SK-N-MC (cell line): ENCODE measurements around the gene SIL1.

Source experiments
- EZH2 ChIP-seq: fragments of 200-600 bp; sonication (generic); IDR thresholded peaks from one replicate; pipeline ENCODE4 v1.6.1; 2017; ENCODE audit warnings: antibody characterized with exemption
- POLR2AphosphoS5 ChIP-seq: IDR thresholded peaks from 2 replicates; pipeline ENCODE4 v1.6.1; 2012; ENCODE audit warnings: mild to moderate bottlenecking, low read depth, low read length, borderline replicate concordance

- TF ChIP-seq POLR2AphosphoS5 (no peak), EZH2 (no peak)
Measured at GRCh38 chr5:139147483-139148087, 50.6 kb downstream of the SIL1 start.
